Middle frontal gyrus (tissue), 1 donor: ENCODE results near the gene GRIK2.

Experiments
- DNase-seq: peaks from one replicate; pipeline ENCODE4 v3.0.0-alpha.2; 2015; ENCODE audit warnings: low spot score; ENCODE audit errors: extremely low spot score

GRIK2 gene

GRCh38 chr6:101853231-101854085 lies 459.9 kb downstream of the GRIK2 start:
- DNase-seq: no peak

GRCh38 chr6:101876431-101876830 lies 482.9 kb downstream of the GRIK2 start:
- DNase-seq: no peak

- no peak for DNase-seq
Measured at GRCh38 chr6:101878554-101879276, 485.2 kb downstream of the GRIK2 start.

- no peak for DNase-seq
Measured at GRCh38 chr6:101879782-101880181, 486.3 kb downstream of the GRIK2 start.

- no peak for DNase-seq
Measured at GRCh38 chr6:101883505-101883904, 490.0 kb downstream of the GRIK2 start.

GRCh38 chr6:101887532-101887931 lies 494.0 kb downstream of the GRIK2 start:
- DNase-seq: no peak

GRCh38 chr6:101907356-101908217 lies 514.1 kb downstream of the GRIK2 start:
- DNase-seq: no peak

- no peak for DNase-seq
Measured at GRCh38 chr6:101909366-101909765, 515.9 kb downstream of the GRIK2 start.

- DNase-seq: no peak
Measured at GRCh38 chr6:101912311-101912710, 518.8 kb downstream of the GRIK2 start.

- DNase-seq: no peak
Measured at GRCh38 chr6:101918471-101918870, 525.0 kb downstream of the GRIK2 start.

- no peak for DNase-seq
Measured at GRCh38 chr6:101921829-101922450, 528.4 kb downstream of the GRIK2 start.

GRCh38 chr6:101926149-101926925 lies 532.8 kb downstream of the GRIK2 start:
- no peak for DNase-seq

- DNase-seq: no peak
Measured at GRCh38 chr6:101931766-101932165, 538.3 kb downstream of the GRIK2 start.

GRCh38 chr6:101932704-101933103 lies 539.2 kb downstream of the GRIK2 start:
- no peak for DNase-seq

GRCh38 chr6:101935732-101936131 lies 542.2 kb downstream of the GRIK2 start:
- no peak for DNase-seq

- no peak for DNase-seq
Measured at GRCh38 chr6:101936516-101936915, 543.0 kb downstream of the GRIK2 start.

- DNase-seq: no peak
Measured at GRCh38 chr6:101937108-101937507, 543.6 kb downstream of the GRIK2 start.

- no peak for DNase-seq
Measured at GRCh38 chr6:101940391-101940790, 546.9 kb downstream of the GRIK2 start.

- no peak for DNase-seq
Measured at GRCh38 chr6:101956961-101957360, 563.5 kb downstream of the GRIK2 start.

- DNase-seq: no peak
Measured at GRCh38 chr6:101961357-101961756, 567.8 kb downstream of the GRIK2 start.
